Prostate gland (tissue), 2 donors: ENCODE measurements around the gene SERHL2. TPM values are rescaled to one million over a fixed set of nuclear protein-coding genes. Genes with fewer than 3 reads are reported as not detected.
"Not testable (repeated sequence)": the region's sequence is repeated elsewhere in the genome, so short reads cannot be mapped to it uniquely, and the experiment has no call there.

Experiments
- DNase-seq: peaks from one replicate; pipeline ENCODE4 v3.0.0-alpha.2; 2019; ENCODE audit warnings: low spot score
- H3K27ac ChIP-seq, 2 donors: fragments of 200-600 bp; sonication (generic); 2 replicates each; pipeline ENCODE4 v1.5.1; 2017 to 2019
- H3K27me3 ChIP-seq: fragments of 200-600 bp; sonication (generic); replicated peaks from 2 replicates; pipeline ENCODE4 v1.5.1; 2019; ENCODE audit not compliant: insufficient read depth
- H3K36me3 ChIP-seq, 2 donors: fragments of 200-600 bp; sonication (generic); 1 replicate in 1 of 2; 2 replicates in 1 of 2; pipeline versions ENCODE4 v1.5.1 to v1.8.1; 2017 to 2019
- H3K4me1 ChIP-seq: fragments of 200-600 bp; sonication (generic); replicated peaks from 2 replicates; pipeline ENCODE4 v1.5.1; 2019
- H3K4me3 ChIP-seq, 2 donors: fragments of 200-600 bp; sonication (generic); 2 replicates each; pipeline ENCODE4 v1.5.1; 2017 to 2019
- H3K9me3 ChIP-seq: fragments of 200-600 bp; sonication (generic); 2 replicates; pipeline ENCODE4 v1.5.1; 2017
- CTCF ChIP-seq, 4 experiments: fragments of 200-600 bp in 2 of 4; fragments of 450-650 bp in 2 of 4; sonication (generic) in 2 of 4; IDR thresholded peaks; 1 replicate in 3 of 4; 2 replicates in 1 of 4; pipeline ENCODE4 v1.5.1; 2016 to 2019; ENCODE audit warnings: antibody characterized with exemption in 4 of 4, mild to moderate bottlenecking in 2 of 4, moderate library complexity in 2 of 4
- POLR2A ChIP-seq: fragments of 450-650 bp; IDR thresholded peaks from one replicate; pipeline ENCODE4 v1.6.1; 2016; ENCODE audit warnings: antibody characterized with exemption, mild to moderate bottlenecking
- POLR2AphosphoS5 ChIP-seq: sonication (generic); formaldehyde crosslinking; IDR thresholded peaks from one replicate; pipeline ENCODE4 v1.6.1; 2017; ENCODE audit warnings: antibody characterized with exemption
- WGBS: methylation state at CpG from one replicate; pipeline ENCODE4 v1.1.5; 2018; 5-methylcytosine and 5-hydroxymethylcytosine counted together
- intact Hi-C: fragments of 100-400 bp; cut with DNase I; formaldehyde crosslinking; loops from one replicate; pipeline ENCODE4 v1.14.2; 2022
- total RNA-seq, 2 donors: library from RNA; depleted of rRNA; stranded (reverse); fragments of >200 nt; gene quantifications; one replicate each; pipeline ENCODE4 v1.1.0, GENCODE V29; 2016

The SERHL2 gene
- total RNA-seq, 2 donors from 2014 or later: 10.2 to 54.7 TPM

- peaks cover 0 to 12% of the 10 kb centered on the region in 2 donors for H3K36me3 ChIP-seq
- H3K27me3 ChIP-seq, H3K4me1 ChIP-seq, H3K27ac ChIP-seq, DNase-seq, H3K9me3 ChIP-seq, H3K4me3 ChIP-seq, intact Hi-C loops: not testable (repeated sequence)
- TF ChIP-seq CTCF (IDR thresholded peaks at IDR 0.05): peak in 2 of 4 experiments; percentile 29 to 51
- WGBS: 76% methylated on average over 22 of the region's 22 CpGs
Measured at GRCh38 chr22:42512273-42512990, 41.3 kb upstream of the SERHL2 start.

- 87% methylated on average over 7 of the region's 17 CpGs for WGBS
- DNase-seq, H3K9me3 ChIP-seq, H3K4me1 ChIP-seq, H3K4me3 ChIP-seq, intact Hi-C loops, H3K27ac ChIP-seq, H3K27me3 ChIP-seq: not testable (repeated sequence)
- H3K36me3 ChIP-seq: peaks cover 0 to 12% of the 10 kb centered on the region in 2 donors
Measured at GRCh38 chr22:42514331-42514730, 39.4 kb upstream of the SERHL2 start.

DNA sequence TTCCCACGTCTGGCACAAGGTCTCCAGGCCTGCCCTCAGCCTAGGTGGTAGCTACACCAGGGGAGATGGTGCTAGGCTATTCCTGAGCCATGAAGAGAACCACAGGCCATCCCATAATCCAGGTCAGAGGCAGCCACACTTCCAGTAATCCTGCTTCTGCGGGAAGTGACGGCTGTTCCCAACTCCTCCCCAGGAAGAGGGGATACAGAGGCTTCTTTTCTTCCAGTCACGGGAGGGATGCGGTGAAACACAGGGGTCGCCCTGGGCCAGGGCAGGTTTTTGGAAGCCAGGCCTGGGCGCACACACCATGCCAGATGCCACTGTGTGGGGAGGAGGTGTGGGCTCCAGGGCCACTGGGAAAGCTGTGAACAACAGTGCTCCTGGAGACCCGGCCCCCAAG lies 38.5 kb upstream of the SERHL2 start:
- H3K4me3 ChIP-seq, H3K4me1 ChIP-seq, H3K27ac ChIP-seq, H3K9me3 ChIP-seq, DNase-seq, H3K27me3 ChIP-seq, intact Hi-C loops: not testable (repeated sequence)
- H3K36me3 ChIP-seq: peaks cover 0 to 12% of the 10 kb centered on the region in 2 donors
- WGBS: 88% methylated on average over 8 of the region's 8 CpGs

DNA sequence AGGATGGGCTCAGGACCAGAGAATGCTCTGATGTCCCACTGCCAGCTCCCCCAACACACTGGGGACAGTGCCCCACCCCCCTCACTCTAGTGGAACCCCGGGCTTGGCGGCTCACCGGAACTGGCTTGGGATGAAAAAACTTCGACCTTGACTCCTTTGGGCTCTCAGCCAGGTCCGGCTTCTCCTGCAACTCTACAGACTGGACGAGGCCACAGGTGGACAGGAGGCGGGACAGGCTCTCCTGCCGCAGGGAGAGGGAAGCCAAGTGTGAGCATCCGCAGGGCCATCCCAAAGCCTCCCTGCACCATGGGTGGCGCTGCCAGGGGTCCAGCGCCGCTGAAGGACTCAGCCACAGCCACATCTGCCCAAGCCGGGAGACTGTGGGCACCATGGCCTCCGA lies 37.9 kb upstream of the SERHL2 start:
- Histone ChIP-seq H3K27me3 (no peaks in the 10 kb centered on the region), H3K27ac (no peak overlapping the region), H3K9me3 (no peaks in the 10 kb centered on the region), H3K4me3 (no peak overlapping the region), H3K36me3 (peaks cover 0 to 12% of the 10 kb centered on the region in 2 donors), H3K4me1 (no peaks in the 10 kb centered on the region)
- TF ChIP-seq POLR2AphosphoS5: no peak
- intact Hi-C loops: no loop called here
- WGBS: 67% methylated on average over 11 of the region's 14 CpGs
- DNase-seq: no peak

DNA sequence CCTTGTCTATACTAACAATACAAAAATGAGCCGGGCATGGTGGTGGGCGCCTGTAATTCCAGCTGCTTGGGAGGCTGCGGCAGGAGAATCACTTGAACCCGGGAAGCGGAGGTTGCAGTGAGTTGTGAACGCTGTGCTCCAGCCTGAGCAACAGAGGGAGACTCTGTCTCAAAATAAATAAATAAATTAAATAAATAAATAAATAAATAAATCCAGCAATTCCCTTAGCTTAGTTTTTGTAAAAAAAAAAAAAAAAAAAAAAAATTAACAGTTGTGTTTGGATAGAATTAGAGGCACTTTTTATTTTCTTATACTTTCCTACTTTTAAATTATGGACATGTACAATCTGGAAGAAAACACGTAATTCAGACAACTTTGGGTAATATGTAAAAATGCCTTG lies 36.7 kb upstream of the SERHL2 start:
- intact Hi-C loops: not testable (repeated sequence)

DNA sequence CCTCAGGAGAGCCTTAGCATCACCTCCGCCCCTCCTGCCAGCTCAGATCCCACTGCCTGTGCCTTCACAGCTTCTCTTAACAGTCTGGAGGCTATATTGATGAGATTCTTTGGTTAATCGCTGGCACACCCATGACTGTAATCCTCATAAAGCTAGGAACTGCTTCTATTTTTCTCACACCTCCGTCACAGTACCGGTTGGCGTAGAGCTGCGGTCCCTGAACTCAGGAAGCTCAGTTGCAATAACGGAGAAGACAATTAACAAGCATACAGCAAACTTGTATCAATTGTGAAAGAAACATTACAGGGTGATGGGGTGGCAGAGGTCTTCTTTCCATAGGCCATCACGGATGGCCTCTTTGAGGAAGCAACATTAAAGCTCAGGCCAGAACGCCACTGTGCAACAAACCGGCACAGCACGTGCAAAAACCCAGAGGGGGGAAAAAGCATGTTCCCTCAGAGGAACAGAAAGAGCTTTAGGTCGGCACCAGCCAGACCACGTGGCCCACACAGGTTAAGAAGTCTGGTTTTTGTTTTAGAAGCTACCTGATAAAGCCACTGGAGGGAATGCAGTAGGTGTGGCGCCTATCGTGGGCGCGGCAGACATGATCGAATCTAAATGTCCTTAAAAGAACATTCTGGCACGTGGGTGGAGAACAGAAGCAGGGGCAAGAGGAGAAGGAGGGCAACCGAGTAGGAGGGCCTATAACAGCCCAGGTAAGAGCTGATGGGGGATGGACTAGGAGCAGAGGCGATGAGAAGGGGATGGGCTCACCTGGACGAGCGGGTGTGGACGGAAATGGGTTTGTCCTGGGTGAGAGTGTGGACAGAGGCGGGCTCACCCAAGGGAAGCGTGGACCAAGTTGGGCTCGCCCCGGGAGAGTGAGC lies 34.9 kb upstream of the SERHL2 start:
- DNase-seq: not testable (repeated sequence)

More for the DNA sequence above, 36.7 kb upstream of the SERHL2 start:
- H3K9me3 ChIP-seq, H3K36me3 ChIP-seq, H3K27me3 ChIP-seq, H3K27ac ChIP-seq, H3K4me3 ChIP-seq, DNase-seq, H3K4me1 ChIP-seq: not testable (repeated sequence)
- over 99% methylated on average over 7 of the region's 7 CpGs for WGBS

GRCh38 chr22:42519525-42520401 lies 34.0 kb upstream of the SERHL2 start, which contains the start of gene RRP7A:
Gene RRP7A, minus strand, starts transcription at chr22:42519796. Its CDS starts 10 bp downstream, at chr22:42519786.
- TF ChIP-seq CTCF (IDR thresholded peaks at IDR 0.05) (peak in 1 of 4 experiments; percentile 44), POLR2A (peak; percentile 72), POLR2AphosphoS5 (peak; percentile 44)
- DNase-seq: peak; percentile 74
- no peaks in the 10 kb centered on the region for H3K4me1 ChIP-seq
- no peaks in the 10 kb centered on the region for H3K9me3 ChIP-seq
- 4% methylated on average over 40 of the region's 65 CpGs for WGBS
- peak within 1 kb of the TSS; percentile 74 to 78 for H3K27ac ChIP-seq
- H3K4me3 ChIP-seq: peak within 1 kb of the TSS; percentile 77 to 84
- intact Hi-C loops: no loop called here
- H3K27me3 ChIP-seq: no peaks in the 10 kb centered on the region
- no peaks in the 10 kb centered on the region for H3K36me3 ChIP-seq

More for the DNA sequence above, 34.9 kb upstream of the SERHL2 start:
- 16% methylated on average over 19 of the region's 28 CpGs for WGBS
- Histone ChIP-seq H3K4me3 (peak overlapping the region; percentile 77 to 84), H3K27ac (peak overlapping the region; percentile 74 to 78)
- H3K9me3 ChIP-seq, H3K27me3 ChIP-seq, H3K4me1 ChIP-seq, intact Hi-C loops, H3K36me3 ChIP-seq: not testable (repeated sequence)
